ENCODE results near the gene IPO13.
A peak's percentile ranks its signal among the peaks of the same experiment; 100 is the strongest.

The IPO13 gene

DNA sequence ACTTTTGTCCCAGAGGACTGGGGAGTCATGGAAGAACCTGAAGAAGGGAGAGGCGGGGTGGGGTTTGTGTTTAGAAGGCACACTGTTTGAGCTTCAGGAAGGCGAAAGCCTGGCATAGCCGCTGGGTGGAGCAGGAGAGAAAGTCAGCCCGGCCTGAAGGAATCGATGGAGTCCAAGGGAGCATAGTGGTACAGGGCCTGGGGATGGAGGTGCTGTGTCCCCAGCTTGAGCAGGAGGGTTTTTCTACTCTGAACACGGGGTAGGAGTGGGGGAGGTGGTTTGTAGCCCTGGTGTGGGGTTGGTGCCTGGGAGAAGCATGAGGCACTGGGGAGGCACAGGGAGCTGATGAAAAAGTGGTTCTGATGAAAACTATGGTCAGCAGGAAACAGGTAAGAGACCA, 40.0 kb downstream of the IPO13 start:
- no peak for FAIRE-seq
- DNase-seq (ENCODE audit: low spot score) = no peak

DNA sequence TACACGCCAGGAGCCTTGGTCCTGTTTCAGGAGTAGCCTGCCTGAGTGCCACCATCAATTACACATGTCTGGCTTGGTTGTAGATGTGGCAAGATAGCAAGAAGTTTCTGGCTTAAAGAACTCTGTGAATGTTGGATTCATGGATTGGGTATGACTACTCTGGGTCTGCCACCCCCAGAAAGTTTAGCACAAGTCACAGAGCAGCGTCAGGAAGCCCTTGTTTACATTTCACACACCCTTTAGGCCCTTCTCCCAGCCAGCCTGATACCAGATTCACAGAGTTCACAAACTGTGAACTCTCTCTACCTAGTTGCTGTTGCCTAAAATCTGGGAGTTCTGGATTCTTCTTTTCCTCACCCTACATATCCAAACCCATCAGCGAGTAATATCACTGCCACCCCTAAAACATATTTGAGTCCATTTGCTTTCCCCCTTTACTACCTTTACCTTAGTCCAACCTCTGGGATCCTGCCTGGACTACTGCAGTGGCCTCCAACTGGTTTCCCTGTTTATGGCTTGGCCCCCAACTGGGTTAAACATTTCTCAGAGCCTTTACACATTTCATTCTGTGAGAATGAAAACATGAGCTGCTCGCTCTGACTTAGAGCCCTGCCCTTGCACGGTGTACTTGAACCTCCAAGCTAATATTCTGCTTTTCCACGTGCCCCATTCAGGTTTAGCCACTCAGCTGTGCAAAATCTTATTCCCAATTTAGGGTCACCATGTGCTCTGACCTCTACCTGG, 40.6 kb downstream of the IPO13 start:
- no peak for DNase-seq (ENCODE audit: low spot score)
- no peak for FAIRE-seq

- peak; percentile 35 for FAIRE-seq
- no peak for DNase-seq (ENCODE audit: low spot score)
Observed at GRCh38 chr1:43990271-43991199, 43.8 kb downstream of the IPO13 start.

GRCh38 chr1:43991200-43991475, 44.4 kb downstream of the IPO13 start:
- DNase-seq (ENCODE audit: low spot score) = no peak
- no peak for FAIRE-seq

GRCh38 chr1:43991476-43992231, 44.9 kb downstream of the IPO13 start, which contains the start of gene CCDC24:
Gene CCDC24 (plus strand): TSS chr1:43991599. CDS start chr1:43991879, 280 bp downstream.
- DNase-seq (ENCODE audit: low spot score) (peak; percentile 92), FAIRE-seq (peak; percentile 70)

GRCh38 chr1:43992232-43992995, 45.7 kb downstream of the IPO13 start:
- DNase-seq (ENCODE audit: low spot score) = no peak
- peak; percentile 48 for FAIRE-seq

DNA sequence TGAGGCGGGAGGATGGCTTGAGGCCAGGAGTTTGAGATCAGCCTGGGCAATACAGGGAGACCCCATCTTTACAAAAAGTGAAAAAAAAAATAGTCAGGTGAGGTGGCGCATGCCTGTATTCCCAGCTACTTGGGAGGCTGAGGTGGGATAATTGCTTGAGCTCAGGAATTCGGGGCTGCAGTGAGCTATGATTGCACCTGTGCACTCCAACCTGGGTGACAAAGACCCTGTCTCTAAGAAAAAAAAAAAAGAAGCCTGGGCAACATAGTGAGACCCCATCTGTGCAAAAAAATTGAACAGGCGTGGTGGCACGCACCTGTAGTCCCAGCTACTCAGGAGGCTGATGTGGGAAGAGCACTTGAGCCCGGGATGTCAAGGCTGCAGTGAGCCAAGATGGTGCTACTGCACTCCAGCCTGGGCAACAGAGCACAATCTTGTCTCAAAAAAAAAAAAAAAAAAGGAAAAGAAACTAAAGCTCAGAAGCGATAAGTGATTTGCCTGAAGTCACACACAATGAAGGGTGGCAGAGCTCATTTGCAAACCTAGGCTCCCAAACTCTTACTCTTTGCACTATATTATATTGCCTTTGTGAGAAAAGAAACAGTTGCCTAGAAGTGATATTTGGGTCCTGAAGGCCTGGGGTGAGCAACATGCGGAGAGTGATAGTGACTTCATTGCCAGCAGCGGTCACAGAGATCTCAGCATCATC, 46.6 kb downstream of the IPO13 start:
- no peak for DNase-seq (ENCODE audit: low spot score)
- no peak for FAIRE-seq

- DNase-seq (ENCODE audit: low spot score) = no peak
- FAIRE-seq = no peak
Observed at GRCh38 chr1:43994071-43994470, 47.3 kb downstream of the IPO13 start.

DNA sequence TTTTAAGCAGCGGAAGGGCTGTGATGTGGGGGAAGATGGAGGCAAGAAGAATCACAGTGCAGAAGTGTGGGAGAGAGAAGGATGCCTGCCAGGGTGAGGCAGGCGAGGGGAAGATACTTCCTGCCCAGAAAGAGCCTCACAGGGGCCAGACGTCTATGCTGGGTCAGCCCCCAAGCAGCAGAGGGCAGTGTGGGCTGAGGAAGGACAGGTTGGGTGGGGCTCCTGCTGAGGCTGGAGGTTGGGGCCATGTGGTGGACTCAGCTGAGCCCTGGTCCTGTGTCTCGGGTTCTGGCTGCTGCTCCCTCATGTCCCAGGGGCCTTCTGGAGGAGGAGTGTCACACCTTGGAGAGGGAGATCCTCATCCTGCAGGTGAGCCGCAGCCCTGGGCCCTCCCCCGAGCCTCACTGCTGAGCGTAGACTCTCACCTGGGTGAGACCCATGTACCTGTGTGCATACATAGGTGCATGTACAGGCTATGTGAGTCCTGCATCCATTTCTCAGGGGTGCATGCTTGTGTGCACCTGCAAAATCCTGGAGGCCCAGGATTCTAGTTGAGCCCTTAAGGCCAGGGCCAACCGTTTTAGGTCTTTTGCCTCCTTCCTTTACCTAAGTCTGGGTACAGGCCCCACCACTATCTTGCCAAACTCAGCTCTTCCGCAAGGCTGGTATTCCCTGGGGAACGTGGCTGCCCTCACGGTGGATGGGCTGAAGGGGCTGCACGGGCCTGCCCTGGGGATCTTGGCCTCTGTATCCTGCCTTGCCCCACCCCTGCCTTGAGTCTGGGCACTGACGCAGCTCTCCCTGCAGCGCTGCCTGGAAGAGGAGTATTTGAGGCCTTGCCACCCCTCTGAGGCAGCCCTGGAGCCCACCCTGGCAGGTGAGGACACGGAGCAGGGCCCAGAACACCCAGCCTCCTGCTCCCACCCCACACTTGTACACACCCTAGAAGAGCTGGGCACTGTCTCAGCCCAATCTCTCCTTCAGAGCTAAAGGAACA, 48.3 kb downstream of the IPO13 start:
- DNase-seq (ENCODE audit: low spot score) = peak; percentile 68
- FAIRE-seq = no peak

GRCh38 chr1:43995984-43996732, 49.4 kb downstream of the IPO13 start:
- no peak for DNase-seq (ENCODE audit: low spot score)
- no peak for FAIRE-seq

- DNase-seq (ENCODE audit: low spot score) = no peak
- no peak for FAIRE-seq
Observed at GRCh38 chr1:43996733-43997115, 50.0 kb downstream of the IPO13 start.

GRCh38 chr1:43997295-43997999, 50.7 kb downstream of the IPO13 start:
- DNase-seq (ENCODE audit: low spot score) = no peak
- peak; percentile 30 for FAIRE-seq

DNA sequence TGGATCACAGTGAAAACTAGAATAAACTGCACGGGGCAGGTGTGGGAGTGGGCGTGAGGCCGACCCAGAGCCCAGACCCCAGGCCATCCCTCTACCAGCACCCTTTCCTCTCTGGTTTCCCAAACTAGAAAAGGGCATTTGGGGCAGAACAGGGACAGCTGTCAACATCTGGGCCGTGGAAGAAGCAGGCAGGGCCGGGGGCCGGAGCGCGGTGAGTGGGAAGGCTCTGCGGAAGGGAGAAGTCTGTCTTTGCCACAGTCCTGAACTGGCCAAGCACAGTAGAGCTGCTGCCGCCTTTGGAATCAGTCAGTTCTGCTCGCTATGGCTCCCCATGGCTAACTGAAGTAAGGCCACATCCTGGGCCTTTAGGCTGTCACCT, 51.2 kb downstream of the IPO13 start:
- FAIRE-seq (peak; percentile 13), DNase-seq (ENCODE audit: low spot score) (no peak)

GRCh38 chr1:43999455-43999854, 52.7 kb downstream of the IPO13 start:
- FAIRE-seq (no peak), DNase-seq (ENCODE audit: low spot score) (no peak)

DNA sequence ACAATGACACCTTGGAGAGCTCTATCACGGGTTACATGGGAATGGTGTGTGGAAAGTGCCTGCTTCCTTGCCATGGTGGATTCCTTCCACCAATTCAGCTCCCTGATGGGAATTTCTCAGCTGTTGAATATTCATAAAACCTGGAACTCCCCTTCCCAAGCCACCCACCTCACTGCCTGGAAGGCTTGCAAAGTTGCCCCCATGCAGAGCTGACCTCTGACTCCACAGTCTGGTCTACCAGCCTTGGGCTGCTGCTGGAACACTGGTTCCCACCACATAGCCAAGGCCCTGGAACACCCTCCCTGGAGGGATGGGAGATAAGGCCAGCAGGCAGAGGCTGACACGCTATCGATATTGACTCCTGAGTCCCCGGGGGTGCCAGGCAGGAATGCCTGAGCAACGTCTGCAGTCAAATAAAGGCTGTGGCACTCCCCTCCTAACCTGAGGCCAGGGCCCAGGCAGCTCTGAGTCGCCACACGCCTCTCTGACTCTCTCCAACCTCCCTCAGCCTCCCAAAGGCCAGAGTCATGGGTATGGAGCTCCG, 53.4 kb downstream of the IPO13 start:
- FAIRE-seq = peak; percentile 13
- DNase-seq (ENCODE audit: low spot score) = no peak

GRCh38 chr1:44002165-44002564, 55.4 kb downstream of the IPO13 start:
- no peak for DNase-seq (ENCODE audit: low spot score)
- no peak for FAIRE-seq

DNA sequence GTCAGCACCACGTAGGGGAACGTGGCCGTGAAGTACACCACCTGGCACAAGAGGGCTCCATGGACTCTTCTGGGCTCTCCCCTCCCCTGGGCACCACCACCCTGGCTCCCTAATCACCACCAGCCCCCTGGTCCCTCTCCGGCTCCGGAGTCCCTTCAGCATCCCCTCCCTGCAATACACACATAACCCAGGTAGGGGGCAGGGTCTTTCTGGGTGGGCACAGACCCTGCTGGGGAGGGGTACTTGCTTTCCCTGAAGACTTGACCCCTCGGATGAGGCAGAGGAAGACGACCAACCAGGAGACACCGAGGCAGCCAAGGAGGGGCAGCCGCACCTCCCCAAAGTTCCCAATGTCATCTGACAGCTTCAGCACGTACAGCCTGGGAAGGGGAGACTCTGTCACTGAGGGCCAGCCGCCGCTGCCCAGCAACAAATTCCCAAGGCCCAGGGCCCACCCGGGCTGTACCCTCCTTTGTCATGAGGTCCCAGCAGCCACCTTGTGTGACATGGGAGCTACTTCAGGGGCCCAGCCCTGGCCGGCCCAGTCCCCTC, 55.9 kb downstream of the IPO13 start:
- FAIRE-seq (no peak), DNase-seq (ENCODE audit: low spot score) (no peak)
